Fibroblast of peridontal ligament (primary cell): ENCODE measurements around the gene UMODL1.
"Not testable (repeated sequence)": the region's sequence is repeated elsewhere in the genome, so short reads cannot be mapped to it uniquely, and the experiment has no call there.

Experiments used
- DNase-seq: peaks from one replicate; pipeline ENCODE4 v3.0.0-alpha.2; 2010; ENCODE audit errors: extremely low read depth

Gene UMODL1

DNA sequence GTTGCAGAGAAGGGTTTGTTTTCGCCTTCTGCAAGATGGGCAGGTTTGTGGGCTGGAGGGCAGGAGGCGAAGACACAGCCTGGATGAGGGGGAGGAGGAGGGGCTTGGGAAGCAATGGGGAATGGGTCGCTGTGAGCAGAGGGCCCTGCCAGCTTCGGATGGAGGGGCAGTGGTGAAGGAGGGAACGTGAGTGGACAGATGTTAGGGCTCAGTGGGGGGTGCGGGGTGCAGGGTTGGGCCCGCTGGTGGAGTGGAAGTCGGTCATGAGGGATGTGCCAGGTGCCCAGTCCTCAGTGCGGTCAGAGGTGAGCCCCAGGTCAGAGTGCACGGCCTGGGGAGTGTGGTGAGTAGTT lies 92.4 kb downstream of the UMODL1 start:
- no peak for DNase-seq

DNA sequence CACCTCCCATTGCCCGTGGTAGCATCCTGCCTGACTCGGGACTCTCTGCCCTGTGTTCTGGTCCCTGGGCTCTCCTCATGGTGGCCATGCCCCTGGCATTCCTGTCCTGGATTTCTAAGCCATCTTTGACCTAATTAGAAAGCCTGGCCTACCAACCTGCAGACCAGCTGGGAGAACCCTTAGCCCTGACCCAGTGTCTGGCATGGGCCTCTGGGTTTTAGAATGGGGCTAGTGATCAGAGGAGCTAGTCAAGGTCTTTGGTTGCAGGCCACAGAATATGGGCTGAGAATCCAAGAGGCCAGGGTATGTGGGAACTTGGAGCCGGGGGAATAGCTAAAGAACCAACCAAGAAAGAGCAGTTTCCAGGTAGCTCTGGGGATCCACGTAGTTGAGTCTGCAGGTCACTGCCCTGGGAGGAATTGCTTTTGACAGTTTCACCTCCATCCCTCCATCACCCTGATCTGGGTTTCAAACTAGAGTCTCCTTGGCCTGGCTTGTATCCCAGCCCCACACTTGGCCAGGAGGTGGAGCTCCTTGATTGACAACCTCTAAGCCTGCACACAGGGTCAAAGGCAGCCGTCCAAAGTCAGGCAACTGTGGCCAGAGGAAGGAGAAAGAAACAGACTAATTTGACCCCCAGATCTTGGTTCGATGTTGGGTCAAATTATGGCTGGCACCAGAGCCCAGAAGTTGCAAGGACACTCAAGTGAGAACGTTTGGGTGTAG lies 93.1 kb downstream of the UMODL1 start:
- no peak for DNase-seq

DNA sequence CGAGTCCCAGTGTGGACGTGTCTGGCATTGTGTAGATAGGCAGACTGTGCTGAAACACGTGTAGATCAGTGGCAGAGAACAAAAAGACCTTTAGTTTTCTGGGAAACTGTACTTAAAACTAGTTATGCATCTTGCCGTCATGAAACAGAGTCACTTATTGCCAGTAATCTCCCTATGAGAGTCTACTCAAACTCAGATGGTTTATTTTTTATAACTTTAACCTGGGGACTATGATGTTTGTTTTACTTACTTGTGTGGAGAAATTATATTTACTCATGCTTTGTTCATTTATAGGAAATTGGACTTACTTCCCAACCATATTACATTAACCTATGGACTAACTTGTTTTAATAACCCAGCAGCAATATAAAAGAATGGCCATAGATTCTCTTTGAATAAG lies 93.7 kb downstream of the UMODL1 start:
- DNase-seq: no peak

DNA sequence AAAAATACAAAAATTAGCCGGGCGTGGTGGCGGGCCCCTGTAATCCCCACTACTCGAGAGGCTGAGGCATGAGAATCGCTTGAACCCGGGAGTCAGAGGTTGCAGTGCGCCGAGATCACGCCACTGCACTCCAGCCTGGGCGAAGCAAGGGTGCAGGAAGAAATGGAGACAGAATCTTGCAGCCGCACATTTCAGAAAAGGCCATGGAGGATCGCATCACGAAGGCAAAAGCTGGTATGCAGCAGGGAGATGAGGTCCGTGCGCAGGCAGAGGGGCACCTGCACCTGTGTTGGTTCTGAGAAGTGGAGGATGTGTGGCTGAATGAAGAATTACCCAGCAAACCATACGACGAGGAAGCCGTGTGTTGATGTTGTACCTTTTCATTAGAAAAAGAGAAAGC lies 94.8 kb downstream of the UMODL1 start:
- DNase-seq: no peak

DNA sequence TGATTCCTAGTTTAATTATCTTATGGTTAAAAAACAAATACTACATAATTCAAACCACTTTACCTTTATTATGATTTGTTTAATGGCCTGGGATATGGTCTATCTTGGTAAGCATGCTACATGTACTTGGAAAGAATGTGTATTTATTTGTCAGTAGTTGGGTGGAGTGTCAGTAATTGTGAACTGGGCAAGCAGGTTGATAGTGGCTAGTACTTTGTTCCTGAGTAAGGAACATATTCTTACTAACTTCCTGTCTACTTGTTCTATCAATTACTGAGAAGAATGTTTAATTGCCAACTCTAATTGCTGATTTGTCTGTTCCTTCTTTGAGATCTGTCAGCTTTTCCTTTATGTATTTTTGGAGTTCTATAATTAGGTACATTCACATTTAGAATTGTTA lies 98.6 kb downstream of the UMODL1 start:
- no peak for DNase-seq

DNA sequence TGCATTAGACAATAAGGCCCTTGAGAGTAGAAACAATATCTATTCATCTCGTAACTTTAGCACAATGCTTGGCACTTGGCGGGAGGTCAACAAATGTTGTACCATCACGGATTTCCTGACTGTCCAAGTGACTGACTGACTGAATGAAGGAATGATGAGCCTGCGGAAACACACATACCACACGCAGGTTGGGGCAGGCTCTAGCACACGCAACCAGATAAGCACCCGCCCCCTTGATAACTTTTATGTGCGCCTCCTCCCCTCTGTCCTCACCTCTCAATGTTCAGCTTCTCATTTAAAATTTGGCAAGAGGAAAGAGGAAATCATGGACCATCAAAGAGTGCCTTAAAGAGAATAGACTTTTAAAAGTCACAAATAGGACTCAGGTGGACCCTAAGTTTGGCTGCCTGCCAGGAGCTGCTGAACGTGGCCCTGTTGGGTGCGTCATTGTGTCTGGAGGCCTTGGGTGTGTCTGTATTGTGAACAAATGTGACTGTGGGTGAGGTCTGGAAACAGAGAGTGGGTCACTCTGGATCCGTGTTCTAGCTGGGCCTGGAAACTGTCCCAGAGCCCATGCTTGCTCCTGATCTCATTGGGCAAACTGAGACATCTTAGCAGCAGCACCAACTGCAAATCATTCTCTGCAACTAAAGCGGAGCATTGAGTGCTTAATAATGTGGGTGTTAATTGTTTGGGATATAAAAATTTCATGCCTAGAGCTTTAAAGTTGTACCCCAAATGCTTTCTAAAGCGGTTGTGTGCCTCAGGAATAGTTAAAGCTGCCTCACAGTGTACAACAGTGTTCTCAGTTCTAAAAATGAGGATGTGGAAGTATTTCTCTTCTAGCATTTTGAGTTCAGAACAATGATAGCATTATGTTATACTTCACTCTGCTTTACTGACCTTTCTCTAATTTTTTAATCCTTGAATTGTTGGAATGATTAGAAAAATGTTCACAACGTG lies 100.3 kb downstream of the UMODL1 start:
- DNase-seq: no peak

DNA sequence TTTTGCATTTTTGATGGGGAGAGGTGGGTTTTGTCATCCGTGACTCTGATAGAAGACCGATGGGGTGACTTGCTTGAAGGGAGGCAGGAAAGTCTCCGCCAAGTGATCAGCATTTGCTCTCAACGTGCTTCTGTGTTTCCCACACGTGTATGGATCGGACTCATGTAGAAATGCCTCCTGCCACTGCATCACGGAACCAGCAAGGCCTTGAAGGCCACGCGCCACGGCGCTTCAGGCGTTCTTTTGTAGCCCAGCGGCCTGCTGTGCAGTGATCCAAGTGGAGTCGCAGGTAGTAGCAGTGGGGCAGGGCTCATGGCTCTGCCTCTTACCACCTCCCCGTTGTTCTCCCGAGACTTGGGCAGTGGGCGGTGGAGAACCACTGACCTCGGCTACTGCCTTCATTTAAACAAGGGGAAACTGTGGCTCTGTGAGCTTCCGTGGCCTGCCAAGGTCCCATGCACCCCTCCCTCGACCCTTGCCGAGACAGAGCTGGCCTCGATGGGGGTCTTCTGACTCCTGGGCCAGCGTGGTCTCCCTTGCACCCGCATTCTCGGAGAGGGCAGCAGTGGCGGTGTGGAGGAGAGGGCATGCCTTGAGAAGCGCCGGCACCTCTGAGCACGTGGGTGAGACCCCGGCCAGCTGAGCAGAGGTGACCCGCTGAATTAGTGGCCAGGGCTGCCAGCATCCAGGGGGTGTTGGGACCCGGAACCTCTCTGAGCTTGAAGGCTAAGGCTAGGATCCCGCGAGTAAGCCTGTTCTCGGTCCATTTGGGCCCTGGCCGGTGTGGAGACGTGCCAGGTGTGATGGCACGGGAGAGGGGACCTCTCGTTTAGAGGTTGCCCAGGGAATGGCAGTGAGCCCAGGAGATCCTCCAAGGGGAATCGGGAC lies 101.7 kb downstream of the UMODL1 start:
- DNase-seq: no peak

DNA sequence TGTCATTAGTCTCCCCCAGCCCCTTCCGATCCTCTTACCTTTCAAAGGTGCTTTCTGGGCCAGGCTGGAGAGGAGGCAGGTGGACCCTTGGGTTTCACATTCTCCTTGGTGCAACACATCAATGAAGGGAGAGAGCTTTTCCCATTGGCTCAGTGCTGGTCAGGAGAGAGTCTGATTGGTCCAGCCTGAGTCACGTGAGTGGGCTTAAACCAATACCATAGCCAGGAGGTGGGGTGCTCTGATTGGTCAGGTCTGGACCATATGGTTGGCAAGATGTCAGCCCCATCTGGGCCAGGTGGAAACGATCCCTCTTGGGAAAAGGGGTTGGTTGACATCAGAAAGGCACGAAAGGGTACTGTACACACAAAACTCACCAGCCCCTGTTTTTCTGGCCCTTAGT lies 103.1 kb downstream of the UMODL1 start:
- DNase-seq: no peak

DNA sequence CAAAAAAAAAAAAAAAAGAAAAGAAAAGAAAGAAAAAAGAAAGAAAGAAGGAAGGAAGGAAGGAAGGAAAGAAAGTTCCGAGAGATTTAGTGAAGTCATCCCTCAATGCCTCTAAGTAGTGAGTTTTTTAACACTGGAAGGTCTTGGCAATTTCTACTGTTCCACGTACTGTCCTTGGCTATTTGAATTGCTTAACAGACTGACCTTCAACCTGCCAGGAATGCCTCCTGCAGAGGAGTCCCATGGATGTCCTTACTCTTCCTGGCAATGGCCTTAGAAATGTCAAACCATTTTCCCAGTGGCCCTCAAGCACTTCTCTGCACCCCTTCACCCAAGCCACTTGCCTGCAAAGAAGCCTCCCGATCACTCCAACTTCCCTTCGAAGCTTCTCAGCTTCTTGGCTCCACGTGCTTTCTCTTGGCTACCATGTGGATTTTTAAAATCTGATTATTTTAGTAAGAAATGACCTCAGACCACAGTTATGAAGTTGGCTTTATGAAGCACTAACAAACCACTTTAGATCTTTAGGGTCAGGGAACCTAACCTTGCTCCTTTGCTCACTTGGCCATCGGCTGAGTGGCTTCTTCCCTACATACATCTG lies 104.1 kb downstream of the UMODL1 start:
- no peak for DNase-seq

DNA sequence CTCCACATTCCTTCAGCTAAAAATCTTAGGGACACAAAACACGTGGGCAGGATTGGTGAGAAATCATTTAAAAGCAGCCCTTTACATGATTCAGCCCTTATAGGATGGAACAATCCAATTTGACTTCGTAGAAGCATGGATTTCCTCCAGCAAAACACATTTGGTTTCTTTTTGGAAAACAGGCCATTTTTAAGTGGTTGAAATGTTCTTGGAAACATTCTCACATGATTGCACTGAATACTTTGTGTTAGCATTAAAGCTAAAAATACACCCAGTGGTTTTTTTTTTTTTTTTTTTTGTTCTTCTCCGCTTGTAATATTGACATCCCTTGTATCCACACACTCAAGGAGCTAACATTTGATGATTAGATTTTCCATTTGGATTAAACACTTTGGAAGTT lies 105.7 kb downstream of the UMODL1 start:
- peak; percentile 25 for DNase-seq

DNA sequence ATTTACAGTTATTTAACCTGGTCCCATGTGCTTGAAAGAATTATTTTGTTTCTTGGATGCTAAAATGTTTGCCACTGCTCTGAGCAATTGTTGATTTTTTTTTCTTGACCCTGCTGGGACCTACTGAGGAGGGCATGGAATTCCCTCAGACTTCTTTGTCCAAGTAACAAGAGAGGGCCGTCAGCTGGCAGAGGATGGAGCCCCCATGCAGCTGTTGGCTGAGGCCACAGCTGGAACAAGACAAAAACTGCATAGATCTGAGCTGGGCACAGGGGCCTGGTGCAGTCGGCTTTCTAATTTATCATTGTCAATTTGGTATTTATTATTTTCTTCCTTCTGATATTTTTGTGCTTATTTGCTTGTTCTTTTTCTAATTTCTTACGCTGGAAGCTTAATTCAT lies 108.2 kb downstream of the UMODL1 start:
- no peak for DNase-seq

DNA sequence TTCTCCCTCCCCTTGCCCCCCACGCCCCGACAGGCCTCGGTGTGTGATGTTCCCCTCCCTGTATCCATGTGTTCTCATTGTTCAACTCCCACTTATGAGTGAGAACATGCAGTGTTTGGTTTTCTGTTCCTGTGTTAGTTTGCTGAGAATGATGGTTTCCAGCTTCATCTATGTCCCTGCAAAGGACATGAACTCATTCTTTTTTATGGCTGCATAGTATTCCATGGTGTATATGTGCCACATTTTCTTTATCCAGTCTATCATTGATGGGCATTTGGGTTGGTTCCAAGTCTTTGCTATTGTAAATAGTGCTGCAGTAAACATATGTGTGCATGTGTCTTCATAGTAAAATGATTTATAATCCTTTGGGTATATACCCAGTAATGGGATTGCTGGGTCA lies 108.9 kb downstream of the UMODL1 start:
- DNase-seq: not testable (repeated sequence)

DNA sequence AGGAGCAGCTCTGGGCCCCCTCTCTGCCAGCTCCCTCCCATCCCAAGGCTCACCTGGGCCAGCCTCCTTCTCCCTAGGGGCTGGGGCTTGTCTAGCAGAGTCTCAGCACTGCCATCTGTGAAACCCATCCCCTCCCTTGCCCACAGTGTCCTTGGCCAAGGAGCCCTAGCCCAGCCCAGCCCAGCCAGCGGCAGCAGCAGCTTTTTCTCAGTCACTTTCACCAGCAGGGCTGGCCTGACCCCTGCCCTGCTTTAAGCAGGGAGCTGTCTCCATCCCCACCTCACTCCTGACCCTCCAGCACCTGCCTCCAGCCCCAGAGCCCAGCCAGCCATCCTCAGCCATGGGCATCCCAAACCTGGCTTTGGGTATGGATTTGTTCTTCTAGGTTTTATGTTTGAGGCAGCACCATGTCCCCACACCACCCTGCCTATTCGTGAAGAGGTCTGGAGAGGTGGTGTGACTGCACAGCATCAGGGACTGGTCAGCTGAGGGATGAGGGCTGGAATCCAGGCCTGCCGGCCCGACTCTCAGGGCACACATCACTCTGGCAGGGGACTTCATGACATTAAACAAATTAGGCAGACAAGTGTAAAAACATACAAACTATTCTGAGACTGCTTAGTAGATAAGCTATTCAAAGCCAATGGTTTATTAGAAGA lies 111.7 kb downstream of the UMODL1 start:
- DNase-seq: no peak

DNA sequence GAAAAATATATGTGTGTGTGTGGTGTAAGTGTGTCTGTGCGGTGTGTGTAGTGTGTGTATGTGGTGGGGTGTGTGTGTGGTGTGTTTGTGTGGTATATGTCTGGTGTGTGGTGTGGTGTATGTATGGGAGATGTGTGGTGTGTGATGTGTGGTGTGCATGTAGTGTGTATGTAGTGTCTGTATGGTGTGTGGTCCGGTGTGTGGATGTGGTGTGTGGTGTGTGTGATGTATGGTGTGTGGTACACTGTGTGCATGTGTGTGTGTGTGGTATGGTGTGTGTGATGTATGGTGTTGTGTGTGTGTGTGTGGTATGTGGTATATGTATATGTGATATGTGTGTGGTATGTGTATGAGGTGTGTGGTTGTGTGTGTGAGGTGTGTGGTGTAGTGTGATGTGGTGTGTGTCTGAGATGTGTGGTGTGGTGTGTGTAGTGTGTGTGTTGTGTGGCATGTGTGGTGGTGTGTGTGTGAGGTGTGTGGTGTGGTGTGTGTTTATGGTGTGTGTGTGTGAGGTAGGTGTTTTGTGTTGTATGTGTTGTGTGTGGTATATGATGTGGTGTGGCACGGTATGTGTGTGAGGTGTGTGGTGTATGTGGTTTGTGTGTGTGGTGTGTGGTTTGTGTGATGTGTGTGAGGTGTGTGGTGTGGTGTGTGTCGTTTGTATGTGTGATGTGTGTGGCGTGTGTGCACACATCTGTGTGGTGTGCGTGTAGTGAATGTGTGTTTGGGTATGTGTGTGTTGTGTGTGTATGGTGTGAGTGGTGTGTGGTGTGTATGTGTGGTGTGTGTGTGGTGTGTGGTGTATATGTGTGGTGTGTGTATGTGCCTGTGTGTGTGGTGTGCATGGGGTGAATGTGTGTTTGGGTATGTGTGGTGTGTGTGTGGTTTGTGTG lies 112.5 kb downstream of the UMODL1 start:
- no peak for DNase-seq

DNA sequence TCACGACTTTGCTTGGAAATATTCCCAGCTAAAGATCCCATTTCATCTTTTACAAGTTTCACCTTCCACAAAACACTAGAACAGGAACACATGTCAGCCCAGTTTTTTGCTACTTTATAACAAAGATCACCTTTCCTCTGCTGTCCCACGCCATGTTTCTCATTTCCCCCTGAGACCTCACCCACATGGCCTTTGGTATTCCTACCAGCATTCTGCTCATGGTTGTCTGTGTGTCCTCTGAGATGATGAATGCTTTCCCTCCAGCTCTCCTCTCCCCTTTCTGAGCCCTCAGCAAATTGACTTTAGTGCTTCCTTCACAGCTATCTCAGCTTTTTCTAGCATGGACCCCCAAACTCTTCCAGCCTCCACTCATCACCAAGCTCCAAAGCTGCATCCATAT lies 115.5 kb downstream of the UMODL1 start:
- DNase-seq: no peak

DNA sequence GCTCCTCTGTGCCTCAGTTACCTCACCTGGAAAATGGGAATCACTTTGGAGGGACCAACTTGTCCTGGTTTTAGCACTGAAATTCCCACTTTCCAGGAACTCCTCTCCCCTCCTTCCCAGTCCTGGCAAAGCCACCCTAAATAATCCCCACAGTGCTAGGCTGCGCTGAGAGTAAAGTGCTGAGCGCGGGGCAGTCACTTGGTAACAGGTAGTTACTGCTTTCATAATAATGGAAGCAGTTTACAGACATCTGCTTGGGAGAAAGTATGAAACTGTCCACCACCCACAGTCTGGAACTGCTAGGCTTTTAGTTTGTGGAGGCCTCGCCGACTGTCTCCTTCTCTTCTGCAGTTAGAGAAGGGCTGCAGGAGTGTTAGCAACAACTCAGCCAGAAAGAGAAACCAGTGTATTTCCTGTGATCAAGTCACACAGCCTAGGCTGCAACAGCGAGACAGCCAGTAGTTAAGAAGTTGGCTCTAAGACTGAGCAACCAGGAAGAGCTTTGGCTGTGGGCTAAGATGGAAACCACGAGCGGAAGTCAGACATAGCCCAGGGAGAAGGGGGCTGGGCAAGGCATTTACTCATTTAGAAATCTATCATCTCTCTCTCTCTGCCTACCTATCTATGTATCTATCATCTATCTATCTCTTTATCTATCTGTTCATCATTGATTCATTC lies 117.0 kb downstream of the UMODL1 start:
- DNase-seq: peak; percentile 4

DNA sequence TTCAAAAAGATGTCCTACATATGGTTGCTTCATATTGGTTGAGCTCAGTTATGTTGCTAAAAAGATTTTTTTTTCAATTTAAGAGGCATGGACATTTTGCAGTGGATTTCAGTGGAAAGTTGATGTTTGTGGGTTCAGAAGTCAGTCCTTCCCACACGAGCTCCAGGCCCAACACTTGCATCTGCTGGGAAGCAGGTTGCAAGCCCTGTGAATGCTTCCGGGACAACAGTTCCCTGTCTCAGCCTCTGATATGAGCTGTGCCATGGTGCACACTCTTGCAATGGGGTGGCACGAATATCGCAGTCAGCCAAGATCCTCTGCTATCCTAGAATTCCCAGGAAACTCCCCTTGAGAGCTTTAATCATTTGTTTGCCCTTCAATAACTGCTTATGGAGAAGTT lies 117.5 kb downstream of the UMODL1 start:
- DNase-seq: no peak

DNA sequence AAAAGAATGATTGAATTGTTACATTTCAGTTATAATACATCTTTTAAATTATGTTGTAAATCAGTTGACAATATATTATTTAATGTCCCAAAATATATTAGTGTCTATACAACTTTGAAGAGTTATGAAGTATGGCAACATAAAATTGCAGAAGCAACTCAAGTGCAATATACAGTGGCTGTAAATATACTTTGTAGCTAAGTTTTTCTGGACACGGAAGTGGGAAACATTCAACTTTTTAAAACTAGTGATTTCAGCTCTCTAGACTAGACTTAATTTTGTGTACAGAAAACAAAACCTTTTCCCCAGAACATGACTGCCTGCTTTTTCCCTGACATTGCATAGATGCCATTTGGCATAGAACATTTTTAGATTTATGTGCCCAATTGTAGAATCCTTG lies 118.3 kb downstream of the UMODL1 start:
- DNase-seq: no peak

DNA sequence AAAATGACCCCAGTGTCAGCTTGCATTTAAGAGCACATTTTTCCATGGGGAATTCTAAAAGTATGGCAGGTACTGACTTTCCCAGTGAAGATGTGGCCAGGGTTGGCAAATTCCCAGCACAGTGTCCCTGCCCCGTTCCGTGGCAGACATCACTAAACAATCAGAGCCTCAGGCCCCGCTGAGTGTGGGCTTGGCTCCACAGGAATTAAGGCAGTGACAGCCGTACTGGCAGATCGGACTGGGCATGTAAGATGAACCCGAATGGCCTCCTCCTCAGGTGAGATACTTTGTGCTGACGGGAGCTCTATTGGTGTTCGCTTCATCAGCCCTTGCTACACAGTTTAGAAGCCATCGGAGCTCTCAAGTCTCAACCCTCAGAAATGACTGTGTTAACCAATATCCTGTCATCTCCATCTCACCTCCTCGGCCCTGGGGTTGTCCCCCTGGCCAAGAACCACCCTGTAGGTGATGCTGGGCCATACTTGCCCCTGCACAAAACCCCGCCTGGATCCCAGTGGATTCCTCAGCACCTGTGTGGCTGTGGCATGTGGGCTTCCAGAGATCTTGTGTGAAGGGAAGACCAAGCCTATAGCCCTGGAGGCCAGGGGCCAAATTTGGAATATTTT lies 118.9 kb downstream of the UMODL1 start:
- DNase-seq: no peak
